Caco-2 (cell line): ENCODE data around the gene SMCO3. TPM values are rescaled to one million over a fixed set of nuclear protein-coding genes. Genes with fewer than 3 reads are reported as not detected.
"Not testable (repeated sequence)": the region's sequence is repeated elsewhere in the genome, so short reads cannot be mapped to it uniquely, and the experiment has no call there.

Experiments used
- BruUV-seq: library from RNA; stranded (reverse); fragments of 400-500 nt; replicated peaks from 2 replicates; lab custom pipeline; 2021; lab: Mats Ljungman, UMichigan
- CTCF ChIA-PET: fragments of 300-600 bp; sonication (Branson Sonifier 250); formaldehyde crosslinking; loops from one replicate; lab custom pipeline; 2022; ENCODE audit warnings: antibody characterized with exemption; lab: Charles Lee
- POLR2A ChIA-PET: fragments of 300-600 bp; sonication (Branson Sonifier 250); formaldehyde crosslinking; loops from one replicate; lab custom pipeline; 2022; ENCODE audit warnings: antibody characterized with exemption; lab: Charles Lee
- DNase-seq, 2 experiments: peaks; one replicate each; pipeline versions ENCODE4 v3.0.0 to v3.0.0-alpha.2; 2020 to 2022
- H3K27me3 ChIP-seq: replicated peaks from 2 replicates; pipeline ENCODE4 v1.6.0; 2011; ENCODE audit warnings: low read length; ENCODE audit not compliant: control insufficient read depth, insufficient read depth
- H3K36me3 ChIP-seq: 2 replicates; pipeline ENCODE4 v1.5.1; 2011; ENCODE audit warnings: low read length; ENCODE audit not compliant: control insufficient read depth, insufficient read depth
- H3K4me1 ChIP-seq: fragments of 250-450 bp; sonication (Bioruptor Pico); 2 replicates; pipeline ENCODE4 v1.5.1; 2020; ENCODE audit warnings: mild to moderate bottlenecking
- H3K4me3 ChIP-seq: 2 replicates; pipeline ENCODE4 v1.5.1; 2011; ENCODE audit warnings: low read depth, mild to moderate bottlenecking, control low read depth, low read length
- H3K9me3 ChIP-seq: fragments of 250-450 bp; sonication (Bioruptor Pico); 2 replicates; pipeline ENCODE4 v1.5.1; 2020; ENCODE audit warnings: mild to moderate bottlenecking, moderate library complexity
- H3K27ac Mint-ChIP-seq: one replicate; pipeline ENCODE4 v1.8.0; 2022; ENCODE audit warnings: mixed read lengths; ENCODE audit not compliant: unreplicated experiment
- H3K27me3 Mint-ChIP-seq: one replicate; pipeline ENCODE4 v1.8.0; 2022; ENCODE audit warnings: mixed read lengths; ENCODE audit not compliant: insufficient read depth, unreplicated experiment
- H3K36me3 Mint-ChIP-seq: one replicate; pipeline ENCODE4 v1.8.0; 2022; ENCODE audit warnings: mild to moderate bottlenecking, mixed read lengths; ENCODE audit not compliant: insufficient read depth, unreplicated experiment
- H3K4me1 Mint-ChIP-seq: one replicate; pipeline ENCODE4 v1.8.0; 2022; ENCODE audit warnings: low read depth, mixed read lengths; ENCODE audit not compliant: unreplicated experiment
- H3K4me3 Mint-ChIP-seq: one replicate; pipeline ENCODE4 v1.8.0; 2022; ENCODE audit warnings: mild to moderate bottlenecking, moderate library complexity, mixed read lengths; ENCODE audit not compliant: unreplicated experiment
- H3K9me3 Mint-ChIP-seq: one replicate; pipeline ENCODE4 v1.8.0; 2022; ENCODE audit warnings: mixed read lengths; ENCODE audit not compliant: unreplicated experiment
- CTCF ChIP-seq, 2 experiments: fragments of 200-600 bp in 1 of 2; IDR thresholded peaks; 1 replicate in 1 of 2; 2 replicates in 1 of 2; pipeline versions ENCODE4 v1.5.1 to v1.8.0; 2011 to 2022; ENCODE audit warnings: antibody characterized with exemption in 1 of 2, control low read depth in 1 of 2, inconsistent platforms in 1 of 2, low read depth in 1 of 2, low read length in 1 of 2, mild to moderate bottlenecking in 1 of 2, moderate library complexity in 1 of 2; ENCODE audit not compliant: insufficient read depth in 1 of 2, severe bottlenecking in 1 of 2, unreplicated experiment in 1 of 2
- intact Hi-C: fragments of 100-400 bp; cut with micrococcal nuclease; formaldehyde crosslinking; loops from one replicate; pipeline ENCODE4 v1.10.0; 2022; ENCODE audit not compliant: unreplicated experiment
- total RNA-seq: library from RNA; stranded (reverse); gene quantifications from 2 replicates; pipeline ENCODE4 v1.2.3, GENCODE V29; 2022

Gene SMCO3
- total RNA-seq, 1 experiment from 2014 or later, result not detected

DNA sequence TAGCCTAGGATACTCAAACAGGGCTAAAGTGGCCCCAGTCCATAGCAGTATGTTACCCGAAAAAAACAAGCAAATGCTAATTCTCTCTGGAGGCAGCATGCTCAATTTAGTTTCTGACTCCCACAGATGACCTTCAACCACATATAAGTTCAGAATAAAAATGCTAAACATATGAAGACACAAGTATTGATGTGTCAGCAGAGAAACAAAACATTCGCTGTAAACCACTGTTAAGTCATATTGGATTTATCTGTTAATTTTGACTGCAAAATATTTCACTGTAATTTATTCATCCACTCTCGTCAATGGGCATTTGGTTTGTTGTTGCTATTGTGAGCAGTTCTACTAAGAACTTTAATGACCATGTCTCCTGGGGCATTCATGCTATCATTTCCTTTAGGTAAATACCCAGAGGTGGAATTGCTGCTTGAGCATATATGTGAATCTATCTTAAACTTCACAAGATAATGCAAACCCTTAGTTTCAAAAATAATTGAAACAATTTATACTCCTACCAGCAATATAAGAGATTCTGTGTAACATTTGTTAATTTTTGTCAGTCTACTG is 47.2 kb downstream of the SMCO3 start:
- DNase-seq, result no peak
- no peak overlapping the region for H3K4me3 ChIP-seq
- Mint-ChIP-seq H3K4me3 (no peak overlapping the region), H3K36me3 (peaks cover 75% of the 10 kb centered on the region), H3K27ac (peak overlapping the region; percentile 65), H3K9me3 (peaks cover 16% of the 10 kb centered on the region), H3K27me3 (no peaks in the 10 kb centered on the region), H3K4me1 (peaks cover 15% of the 10 kb centered on the region)
- intact Hi-C loops, result no loop called here
- no TSS peak for BruUV-seq
- peaks cover 9% of the 10 kb centered on the region; the same call in 1 of the 2 replicates for H3K4me1 ChIP-seq
- peaks cover 2% of the 10 kb centered on the region; the same call in 1 of the 2 replicates for H3K36me3 ChIP-seq
- no peaks in the 10 kb centered on the region for H3K27me3 ChIP-seq
- peaks cover 13% of the 10 kb centered on the region; the same call in 1 of the 2 replicates for H3K9me3 ChIP-seq
- CTCF ChIA-PET, result no interaction called here
- TF ChIP-seq CTCF (IDR thresholded peaks at IDR 0.05; ENCODE audit: insufficient read depth in 1 of 2, low read depth in 1 of 2, low read length in 1 of 2, severe bottlenecking in 1 of 2, unreplicated experiment in 1 of 2), result no peak
- POLR2A ChIA-PET, result no interaction called here

DNA sequence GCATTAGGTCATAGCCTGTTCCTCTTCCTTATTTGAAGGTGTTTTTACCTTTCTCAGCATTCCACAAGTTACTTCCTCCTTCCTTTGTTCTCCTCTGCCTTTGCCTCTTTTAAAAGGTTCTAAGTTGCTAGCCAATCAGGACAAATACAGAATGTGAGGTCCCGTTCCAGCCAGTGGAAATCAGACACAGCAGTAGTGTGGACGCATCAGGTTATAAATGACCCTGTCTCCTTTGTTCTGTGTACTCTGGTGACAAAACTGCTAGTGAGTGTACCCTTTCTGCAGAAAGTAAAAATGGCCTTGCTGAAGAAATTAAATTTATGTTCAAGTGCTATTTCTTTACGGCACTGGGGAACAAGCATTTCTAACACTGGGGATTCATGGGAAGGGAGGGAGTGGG is 48.0 kb downstream of the SMCO3 start:
- H3K4me3 ChIP-seq, H3K27ac Mint-ChIP-seq, H3K4me1 ChIP-seq, BruUV-seq, H3K27me3 Mint-ChIP-seq, H3K4me3 Mint-ChIP-seq, CTCF ChIA-PET, DNase-seq, POLR2A ChIA-PET, intact Hi-C loops, H3K27me3 ChIP-seq, H3K36me3 ChIP-seq: not testable (repeated sequence)
- Mint-ChIP-seq H3K9me3 (peaks cover 21% of the 10 kb centered on the region), H3K4me1 (peaks cover 11% of the 10 kb centered on the region), H3K36me3 (peaks cover 75% of the 10 kb centered on the region)
- peaks cover 13% of the 10 kb centered on the region; the same call in 1 of the 2 replicates for H3K9me3 ChIP-seq

GRCh38 chr12:14765398-14765797 is 48.6 kb downstream of the SMCO3 start:
- no TSS peak for BruUV-seq
- H3K27me3 Mint-ChIP-seq, result no peaks in the 10 kb centered on the region
- peaks cover 71% of the 10 kb centered on the region for H3K36me3 Mint-ChIP-seq
- TF ChIP-seq CTCF (IDR thresholded peaks at IDR 0.05; ENCODE audit: insufficient read depth in 1 of 2, low read depth in 1 of 2, low read length in 1 of 2, severe bottlenecking in 1 of 2, unreplicated experiment in 1 of 2), result no peak
- no peak for DNase-seq
- Histone ChIP-seq H3K27me3 (no peaks in the 10 kb centered on the region), H3K9me3 (peaks cover 13% of the 10 kb centered on the region; the same call in 1 of the 2 replicates), H3K36me3 (peaks cover 2% of the 10 kb centered on the region; the same call in 1 of the 2 replicates), H3K4me3 (no peak overlapping the region), H3K4me1 (0 out of 2 replicates have a peak, but pooled peaks cover 8% of the 10 kb centered on the region)
- POLR2A ChIA-PET, result no interaction called here
- H3K9me3 Mint-ChIP-seq, result peaks cover 21% of the 10 kb centered on the region
- H3K27ac Mint-ChIP-seq, result no peak overlapping the region
- peaks cover 7% of the 10 kb centered on the region for H3K4me1 Mint-ChIP-seq
- CTCF ChIA-PET, result no interaction called here
- intact Hi-C loops, result no loop called here
- H3K4me3 Mint-ChIP-seq, result no peak overlapping the region

GRCh38 chr12:14759711-14760280 is 54.2 kb downstream of the SMCO3 start:
- H3K27ac Mint-ChIP-seq, H3K27me3 ChIP-seq, DNase-seq, BruUV-seq, POLR2A ChIA-PET, H3K9me3 ChIP-seq, CTCF ChIA-PET, H3K4me1 ChIP-seq, H3K36me3 ChIP-seq, H3K4me3 ChIP-seq, H3K4me1 Mint-ChIP-seq, H3K27me3 Mint-ChIP-seq, intact Hi-C loops, H3K4me3 Mint-ChIP-seq: not testable (repeated sequence)
- Mint-ChIP-seq H3K9me3 (peaks cover 33% of the 10 kb centered on the region), H3K36me3 (peaks cover 18% of the 10 kb centered on the region)
